ENCODE data around the gene APAF1.

Gene APAF1

DNA sequence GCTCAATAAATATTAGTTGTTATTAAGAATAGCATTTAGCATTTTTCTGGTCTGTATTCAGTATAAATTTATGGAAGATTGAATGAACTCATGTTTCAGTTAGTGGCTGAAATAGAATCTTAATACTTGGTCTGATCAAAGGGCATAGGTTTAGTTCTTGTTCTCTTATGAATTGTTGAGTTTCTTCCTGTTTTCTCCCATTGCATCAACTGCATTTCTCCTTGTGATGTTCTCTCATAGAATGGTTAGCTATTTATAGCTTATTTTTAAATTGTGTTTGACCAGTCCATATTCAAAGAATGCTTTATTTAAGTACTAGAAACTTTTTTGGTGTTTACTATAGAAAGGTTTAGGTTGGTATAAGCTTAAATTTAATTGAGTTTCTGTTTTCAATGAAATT is 29.8 kb downstream of the APAF1 start:
- TF ChIP-seq, protein P1, sequence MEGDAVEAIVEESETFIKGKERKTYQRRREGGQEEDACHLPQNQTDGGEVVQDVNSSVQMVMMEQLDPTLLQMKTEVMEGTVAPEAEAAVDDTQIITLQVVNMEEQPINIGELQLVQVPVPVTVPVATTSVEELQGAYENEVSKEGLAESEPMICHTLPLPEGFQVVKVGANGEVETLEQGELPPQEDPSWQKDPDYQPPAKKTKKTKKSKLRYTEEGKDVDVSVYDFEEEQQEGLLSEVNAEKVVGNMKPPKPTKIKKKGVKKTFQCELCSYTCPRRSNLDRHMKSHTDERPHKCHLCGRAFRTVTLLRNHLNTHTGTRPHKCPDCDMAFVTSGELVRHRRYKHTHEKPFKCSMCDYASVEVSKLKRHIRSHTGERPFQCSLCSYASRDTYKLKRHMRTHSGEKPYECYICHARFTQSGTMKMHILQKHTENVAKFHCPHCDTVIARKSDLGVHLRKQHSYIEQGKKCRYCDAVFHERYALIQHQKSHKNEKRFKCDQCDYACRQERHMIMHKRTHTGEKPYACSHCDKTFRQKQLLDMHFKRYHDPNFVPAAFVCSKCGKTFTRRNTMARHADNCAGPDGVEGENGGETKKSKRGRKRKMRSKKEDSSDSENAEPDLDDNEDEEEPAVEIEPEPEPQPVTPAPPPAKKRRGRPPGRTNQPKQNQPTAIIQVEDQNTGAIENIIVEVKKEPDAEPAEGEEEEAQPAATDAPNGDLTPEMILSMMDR (IDR thresholded peaks at IDR 0.05; ENCODE audit: extremely low read depth, missing control alignments) = no peak
- no peak for DNase-seq (ENCODE audit: low spot score)

DNA sequence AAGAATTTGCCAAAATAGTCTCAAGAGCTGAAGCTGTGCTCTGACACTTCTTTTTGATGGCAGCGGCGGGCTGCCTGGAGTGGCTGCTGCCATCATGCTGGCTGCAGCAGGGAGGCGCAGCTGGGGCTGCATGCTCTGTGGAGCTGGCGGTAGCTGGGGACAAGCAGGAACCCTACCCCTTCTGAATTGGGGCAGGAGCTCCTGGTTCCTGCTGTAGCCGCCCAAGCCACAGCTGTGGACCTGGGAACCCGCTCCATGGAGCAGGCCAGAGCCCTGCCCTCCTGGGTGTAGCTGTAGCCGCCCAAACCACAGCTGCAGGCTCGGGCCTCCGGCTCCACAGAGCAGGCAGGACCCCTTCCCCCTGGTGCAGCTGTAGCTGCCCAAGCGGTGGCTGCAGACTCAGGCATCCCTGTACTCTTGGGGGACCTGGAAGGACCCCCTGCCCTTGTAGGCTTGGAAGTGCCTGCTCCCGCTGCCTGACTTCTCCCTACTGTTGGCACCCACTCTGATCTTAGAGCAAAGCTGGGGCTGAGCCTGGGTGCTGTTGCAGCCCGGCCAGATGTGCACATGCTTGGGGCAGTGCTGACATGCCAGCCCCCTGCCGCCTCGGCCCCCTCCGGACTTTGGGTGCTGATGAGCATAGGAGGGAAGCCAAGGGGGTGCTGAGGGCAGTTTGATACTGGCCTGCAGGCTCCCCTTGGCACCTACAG is 33.3 kb downstream of the APAF1 start:
- TF ChIP-seq, protein P1 (IDR thresholded peaks at IDR 0.05; ENCODE audit: extremely low read depth, missing control alignments) = no peak

DNA sequence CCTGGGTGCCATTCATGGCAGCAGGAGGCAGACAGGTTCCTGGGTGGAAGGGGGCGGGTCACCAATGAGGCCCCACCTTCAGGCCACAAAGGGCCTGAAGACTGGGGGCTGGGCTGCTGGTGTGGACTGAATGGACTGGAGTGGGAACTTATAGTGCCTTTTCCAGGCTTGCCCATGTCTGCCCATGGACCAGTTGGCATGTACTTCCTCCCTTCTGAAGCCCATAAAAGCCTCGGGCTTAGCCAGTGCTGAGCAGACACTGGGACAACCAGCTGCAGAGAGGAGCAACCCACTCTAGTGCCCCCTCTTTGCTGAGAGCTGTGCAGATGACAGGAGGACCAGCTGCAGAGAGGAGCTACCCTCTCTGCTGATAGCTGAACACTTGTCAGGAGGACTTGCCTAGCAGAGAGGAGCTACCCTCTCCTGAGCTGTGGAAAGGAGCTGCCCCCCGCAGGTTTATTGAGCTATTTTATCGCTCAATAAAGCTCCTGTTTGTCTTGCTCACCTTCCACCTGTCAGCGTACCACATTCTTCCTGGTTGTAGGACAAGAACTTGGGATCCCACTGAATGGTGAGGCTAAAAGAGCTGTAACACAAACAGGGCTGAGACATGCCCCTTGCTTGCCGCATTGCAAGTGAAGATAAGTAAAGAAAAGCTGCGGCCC is 34.0 kb downstream of the APAF1 start:
- TF ChIP-seq, protein P1 (IDR thresholded peaks at IDR 0.05; ENCODE audit: extremely low read depth, missing control alignments) = no peak
- DNase-seq (ENCODE audit: low spot score) = no peak

More for the DNA sequence above, 33.3 kb downstream of the APAF1 start:
- no peak for DNase-seq (ENCODE audit: low spot score)

DNA sequence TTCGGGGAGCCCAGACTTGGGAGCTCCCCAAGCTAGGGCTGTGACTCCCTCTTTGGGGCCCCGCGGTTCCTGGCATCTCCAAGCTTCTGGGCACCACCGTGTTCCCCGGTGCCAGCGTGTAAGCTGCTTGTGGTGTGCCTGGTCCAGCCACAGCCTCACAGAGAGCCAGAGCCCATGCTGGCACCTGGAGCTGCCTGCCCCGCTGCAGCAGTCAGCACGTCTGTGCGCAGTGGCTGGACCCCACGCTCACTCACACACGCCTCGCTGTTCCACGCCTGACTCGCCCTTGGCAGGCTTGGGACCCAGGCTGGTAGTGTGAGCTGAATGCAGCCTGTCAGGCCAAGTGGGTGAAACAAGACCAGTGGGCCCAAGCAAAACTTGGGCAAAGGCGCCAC is 34.5 kb downstream of the APAF1 start:
- TF ChIP-seq, protein P1 (IDR thresholded peaks at IDR 0.05; ENCODE audit: extremely low read depth, missing control alignments) = no peak
- DNase-seq (ENCODE audit: low spot score) = no peak

DNA sequence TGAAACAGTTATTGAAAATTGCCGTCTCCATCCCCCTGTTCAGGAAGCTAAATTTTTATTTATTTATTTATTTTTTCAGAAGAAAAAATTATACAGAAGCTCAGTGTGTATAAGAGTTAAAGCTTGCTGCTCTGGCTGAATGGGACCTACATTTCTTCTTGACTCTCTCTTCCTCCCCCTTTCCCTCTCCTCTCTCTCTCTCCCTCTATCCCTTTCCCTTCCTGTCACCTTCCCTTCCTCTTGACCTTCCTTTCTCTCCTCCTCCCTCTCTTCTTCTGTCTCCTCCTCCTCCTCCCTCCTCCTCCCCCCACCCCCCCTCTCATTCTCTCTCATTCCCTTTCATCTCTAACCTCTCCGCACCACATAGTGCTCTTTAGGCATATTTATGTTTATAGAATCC is 39.1 kb downstream of the APAF1 start:
- DNase-seq (ENCODE audit: low spot score) = no peak
- TF ChIP-seq, protein P1 (IDR thresholded peaks at IDR 0.05; ENCODE audit: extremely low read depth, missing control alignments) = no peak

DNA sequence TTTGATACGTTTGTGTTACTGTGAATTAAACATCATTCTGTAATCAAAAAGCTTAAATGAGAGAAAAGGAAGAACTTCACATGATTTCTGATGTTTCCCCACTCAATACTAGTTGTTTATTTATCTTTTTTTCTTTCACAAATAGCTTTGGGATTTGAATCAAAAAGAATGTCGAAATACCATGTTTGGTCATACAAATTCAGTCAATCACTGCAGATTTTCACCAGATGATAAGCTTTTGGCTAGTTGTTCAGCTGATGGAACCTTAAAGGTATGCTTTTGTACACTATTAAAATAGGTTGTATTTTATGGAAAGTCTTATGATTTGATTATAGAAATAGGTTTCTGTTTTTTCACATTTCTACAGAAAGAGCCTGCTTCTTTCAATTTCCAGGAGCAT is 41.5 kb downstream of the APAF1 start:
- DNase-seq (ENCODE audit: low spot score) = no peak

DNA sequence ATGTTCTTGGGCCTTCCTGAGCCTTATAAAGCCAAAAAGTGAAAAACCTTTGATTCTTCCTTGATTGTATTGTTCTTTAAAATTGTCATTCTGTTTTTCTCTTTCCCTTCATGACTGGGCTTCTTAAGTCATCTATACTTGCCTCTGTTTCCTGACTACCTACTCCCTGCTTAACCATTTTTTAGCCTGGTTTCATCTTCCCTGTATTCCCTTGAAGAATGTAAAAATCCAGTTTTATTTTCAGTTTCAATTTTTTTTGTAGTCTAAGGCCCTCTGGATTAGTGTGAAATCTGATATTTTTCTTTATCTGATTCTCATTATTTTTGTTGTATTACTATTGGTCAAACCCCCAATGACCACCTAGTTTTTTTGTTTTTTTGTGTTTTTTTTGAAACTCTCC is 46.3 kb downstream of the APAF1 start:
- no peak for DNase-seq (ENCODE audit: low spot score)
- TF ChIP-seq, protein P1 (IDR thresholded peaks at IDR 0.05; ENCODE audit: extremely low read depth, missing control alignments) = no peak

More for the DNA sequence above, 41.5 kb downstream of the APAF1 start:
- TF ChIP-seq, protein P1 (IDR thresholded peaks at IDR 0.05; ENCODE audit: extremely low read depth, missing control alignments) = no peak
